IMR-90 (cell line): ENCODE data around the gene ANK3. TPM values are rescaled to one million over a fixed set of nuclear protein-coding genes. Genes with fewer than 3 reads are reported as not detected.

Experiments used
- ATAC-seq: fragments of 200-7000 bp; cut with Tn5 transposase; 2 replicates; pipeline ENCODE4 v1.9.1; 2020; ENCODE audit warnings: low read depth, mild to moderate bottlenecking, moderate library complexity
- BruUV-seq: library from RNA; stranded (reverse); fragments of 400-500 nt; replicated peaks from 2 replicates; lab custom pipeline; 2021; lab: Mats Ljungman, UMichigan
- CTCF ChIA-PET: fragments of 300-600 bp; formaldehyde crosslinking; extraction: SDS; loops from one replicate; lab custom pipeline; 2021; ENCODE audit warnings: antibody characterized with exemption; lab: Yijun Ruan, JAX
- POLR2A ChIA-PET: fragments of 300-600 bp; sonication (Branson Sonifier 250); formaldehyde crosslinking; loops from one replicate; lab custom pipeline; 2022; ENCODE audit warnings: antibody characterized with exemption; ENCODE audit not compliant: unreplicated experiment; lab: Charles Lee
- DNase-seq: peaks from one replicate; pipeline ENCODE4 v3.0.0; 2013
- H2AFZ ChIP-seq: replicated peaks from 2 replicates; pipeline ENCODE3; 2013; ENCODE audit warnings: low read length, mild to moderate bottlenecking; ENCODE audit not compliant: poor library complexity
- H2AK5ac ChIP-seq: 2 replicates; pipeline ENCODE4 v1.6.1; 2013; ENCODE audit warnings: low read depth, low read length, inconsistent platforms
- H2AK9ac ChIP-seq: replicated peaks from 2 replicates; pipeline ENCODE3; 2013; ENCODE audit warnings: mild to moderate bottlenecking, low read depth, low read length, moderate library complexity; ENCODE audit not compliant: poor library complexity
- H2BK120ac ChIP-seq: 2 replicates; pipeline ENCODE4 v1.6.1; 2013; ENCODE audit warnings: low read depth, low read length, inconsistent platforms
- H2BK15ac ChIP-seq: 3 replicates; pipeline ENCODE4 v1.6.1; 2013; ENCODE audit warnings: low read depth, low read length, inconsistent platforms
- H2BK20ac ChIP-seq: 2 replicates; pipeline ENCODE4 v1.6.1; 2013; ENCODE audit warnings: low read depth, mild to moderate bottlenecking, inconsistent platforms, low read length, moderate library complexity
- H2BK5ac ChIP-seq: 2 replicates; pipeline ENCODE4 v1.6.1; 2013; ENCODE audit warnings: mild to moderate bottlenecking, low read depth, low read length, inconsistent platforms; ENCODE audit not compliant: poor library complexity, severe bottlenecking
- H3K14ac ChIP-seq: replicated peaks from 2 replicates; pipeline ENCODE4 v1.6.1; 2013; ENCODE audit warnings: low read depth, low read length, inconsistent platforms
- H3K18ac ChIP-seq: 2 replicates; pipeline ENCODE4 v1.6.1; 2013; ENCODE audit warnings: low read depth, low read length, control low read depth
- H3K23ac ChIP-seq: 2 replicates; pipeline ENCODE4 v1.6.1; 2013; ENCODE audit warnings: low read depth, low read length, inconsistent platforms
- H3K27ac ChIP-seq: 2 replicates; pipeline ENCODE4 v1.5.1; 2013; ENCODE audit warnings: mild to moderate bottlenecking, control low read depth, low read length; ENCODE audit not compliant: insufficient read depth
- H3K27me3 ChIP-seq: 2 replicates; pipeline ENCODE4 v1.6.1; 2013; ENCODE audit warnings: low read length; ENCODE audit not compliant: control insufficient read depth, insufficient read depth
- H3K36me3 ChIP-seq: 2 replicates; pipeline ENCODE4 v1.6.1; 2013; ENCODE audit warnings: low read length, mixed read lengths; ENCODE audit not compliant: control insufficient read depth, insufficient read depth
- H3K4ac ChIP-seq: 2 replicates; pipeline ENCODE4 v1.6.1; 2013; ENCODE audit warnings: low read depth, low read length, inconsistent platforms
- H3K4me1 ChIP-seq: 2 replicates; pipeline ENCODE4 v1.6.1; 2013; ENCODE audit warnings: low read length, mixed read lengths; ENCODE audit not compliant: control insufficient read depth, insufficient read depth
- H3K4me2 ChIP-seq: 2 replicates; pipeline ENCODE4 v1.6.1; 2013; ENCODE audit warnings: low read depth, mild to moderate bottlenecking, control low read depth, low read length, moderate library complexity
- H3K4me3 ChIP-seq: 2 replicates; pipeline ENCODE4 v1.5.1; 2013; ENCODE audit warnings: low read depth, mild to moderate bottlenecking, control low read depth, low read length, moderate library complexity; ENCODE audit not compliant: insufficient read depth
- H3K56ac ChIP-seq: 2 replicates; pipeline ENCODE4 v1.6.1; 2013; ENCODE audit warnings: low read length, inconsistent platforms; ENCODE audit not compliant: insufficient read depth; ENCODE audit errors: extremely low read depth
- H3K79me1 ChIP-seq, 2 experiments: 2 replicates each; pipeline ENCODE4 v1.6.1; 2013; ENCODE audit warnings: low read length in 2 of 2, inconsistent platforms in 1 of 2, low read depth in 1 of 2
- H3K9ac ChIP-seq: 2 replicates; pipeline ENCODE4 v1.6.1; 2013; ENCODE audit warnings: low read depth, low read length, control low read depth
- H3K9me1 ChIP-seq: 2 replicates; pipeline ENCODE4 v1.6.1; 2013; ENCODE audit warnings: low read length, inconsistent platforms; ENCODE audit not compliant: insufficient read depth
- H3K9me3 ChIP-seq: 2 replicates; pipeline ENCODE4 v1.6.1; 2013; ENCODE audit warnings: low read length; ENCODE audit not compliant: control insufficient read depth, insufficient read depth
- H4K20me1 ChIP-seq: 2 replicates; pipeline ENCODE4 v1.6.1; 2013; ENCODE audit warnings: low read length, inconsistent platforms; ENCODE audit not compliant: insufficient read depth
- H4K5ac ChIP-seq: 2 replicates; pipeline ENCODE4 v1.6.1; 2013; ENCODE audit warnings: mild to moderate bottlenecking, low read depth, low read length, control low read depth
- H4K8ac ChIP-seq, 2 experiments: 2 replicates each; pipeline ENCODE4 v1.6.1; 2013; ENCODE audit warnings: low read depth in 2 of 2, low read length in 2 of 2, control low read depth in 1 of 2, inconsistent platforms in 1 of 2
- H4K91ac ChIP-seq: 2 replicates; pipeline ENCODE4 v1.6.1; 2013; ENCODE audit warnings: low read depth, low read length, inconsistent platforms; ENCODE audit not compliant: insufficient read depth
- CHD1 ChIP-seq: IDR thresholded peaks from 2 replicates; pipeline ENCODE4 v1.6.1; 2012; ENCODE audit warnings: low read depth, low read length, improper control_type of control experiment
- ELK1 ChIP-seq: fragments of 150-350 bp; IDR thresholded peaks from 2 replicates; pipeline ENCODE4 v1.6.1; 2016; ENCODE audit warnings: low read depth, mild to moderate bottlenecking, low read length, moderate library complexity, borderline replicate concordance
- NFE2L2 ChIP-seq: fragments of 150-350 bp; IDR thresholded peaks from 2 replicates; pipeline ENCODE4 v1.6.1; 2016; ENCODE audit warnings: low read depth, mild to moderate bottlenecking, low read length
- POLR2A ChIP-seq: IDR thresholded peaks from 2 replicates; pipeline ENCODE4 v1.6.1; 2012; ENCODE audit warnings: mild to moderate bottlenecking, low read depth, low read length
- RAD21 ChIP-seq: IDR thresholded peaks from 2 replicates; pipeline ENCODE4 v1.6.1; 2012; ENCODE audit warnings: low read length, improper control_type of control experiment
- USF2 ChIP-seq: fragments of 150-350 bp; IDR thresholded peaks from 2 replicates; pipeline ENCODE4 v1.6.1; 2017; ENCODE audit warnings: mild to moderate bottlenecking, antibody characterized with exemption, low read length, low read depth
- WGBS, 2 experiments: methylation state at CpG; one replicate each; pipeline versions ENCODE4 v1.1.5 to v1.1.7; 2013; ENCODE audit warnings: missing lambda C conversion rate in 2 of 2; ENCODE audit not compliant: insufficient read length in 1 of 2; ENCODE audit errors: extremely low coverage in 2 of 2; 5-methylcytosine and 5-hydroxymethylcytosine counted together
- dilution Hi-C: fragments of 300-500 bp; cut with HindIII; formaldehyde crosslinking; loops from one replicate; pipeline ENCODE4 v1.14.3; 2018; ENCODE audit warnings: low sequenced_read_pairs; ENCODE audit not compliant: unreplicated experiment
- in situ Hi-C: fragments of 300-500 bp; cut with MboI; formaldehyde crosslinking; loops from 3 replicates; pipeline ENCODE4 v1.14.3; 2019; ENCODE audit warnings: low sequenced_read_pairs, inconsistent platforms, mixed read lengths
- intact Hi-C: fragments of 100-400 bp; cut with micrococcal nuclease; formaldehyde crosslinking; loops from 2 replicates; pipeline ENCODE4 v1.10.0; 2022
- polyA plus RNA-seq, 3 experiments: library from polyadenylated mRNA; depleted of rRNA; stranded (reverse); fragments of >200 nt; gene quantifications; 2 replicates each; pipeline ENCODE4 v1.2.3, GENCODE V29; 2012; ENCODE audit warnings: low replicate concordance in 1 of 3
- total RNA-seq: library from RNA; depleted of rRNA; stranded (reverse); fragments of >200 nt; gene quantifications from 2 replicates; pipeline ENCODE4 v1.2.3, GENCODE V29; 2012

Gene ANK3
- total and polyA plus RNA-seq, 2 of the 4 experiments (the other 2 are of a cell fraction): 0.63 to 1.8 TPM

GRCh38 chr10:60409202-60409601 is 19.5 kb upstream of the ANK3 start:
- intact Hi-C loops (loop anchor here (2.0 kb wide), 1 partner anchor 24 kb away; no protein-coding TSS in a partner anchor), in situ Hi-C loops (loop anchor here (25.0 kb wide), 1 partner anchor 522 kb away; no protein-coding TSS in a partner anchor), dilution Hi-C loops (no loop called here)
- Histone ChIP-seq H3K4me2 (peak overlapping the region; percentile 74), H3K36me3 (no peaks in the 10 kb centered on the region), H2BK15ac (peak overlapping the region; percentile 93; the same call in 1 of the 3 replicates), H3K23ac (peak overlapping the region; percentile 82; the same call in 1 of the 2 replicates), H2BK5ac (peak overlapping the region; percentile 76), H4K20me1 (no peaks in the 10 kb centered on the region), H3K18ac (peak overlapping the region; percentile 97), H3K27me3 (no peaks in the 10 kb centered on the region), H3K4ac (peak overlapping the region; percentile 89), H4K91ac (peak overlapping the region; percentile 92), H4K5ac (peak overlapping the region; percentile 90), H2AK9ac (no peak overlapping the region), H3K9me1 (peaks cover 16% of the 10 kb centered on the region), H2AFZ (peak overlapping the region; percentile 71), H3K56ac (peak overlapping the region; percentile 67; the same call in 1 of the 2 replicates), H3K27ac (peak overlapping the region; percentile 72; the same call in 1 of the 2 replicates), H2AK5ac (no peak overlapping the region), H3K14ac (peak overlapping the region; percentile 85), H3K4me1 (peaks cover 16% of the 10 kb centered on the region), H3K9ac (no peak overlapping the region), H3K9me3 (no peaks in the 10 kb centered on the region), H3K79me1 (no peaks in the 10 kb centered on the region), H4K8ac (peak overlapping the region; percentile 58 to 79; a peak in 3 of 4 replicates), H2BK20ac (peak overlapping the region; percentile 94), H2BK120ac (peak overlapping the region; percentile 96), H3K4me3 (no peak overlapping the region)
- POLR2A ChIA-PET: no interaction called here
- peak; percentile 75 for DNase-seq
- WGBS, 2 experiments: no CpG with 5 or more reads among the region's 2 CpGs
- TF ChIP-seq CHD1 (no peak), USF2 (no peak), RAD21 (no peak), NFE2L2 (no peak), POLR2A (no peak), ELK1 (no peak)
- ATAC-seq: peak; percentile 80
- BruUV-seq: no TSS peak
- CTCF ChIA-PET: no interaction called here
